ENCODE results near the gene ULK4. TPM values are rescaled to one million over a fixed set of nuclear protein-coding genes. Genes with fewer than 3 reads are reported as not detected.
"Not testable (repeated sequence)": the region's sequence is repeated elsewhere in the genome, so short reads cannot be mapped to it uniquely, and the experiment has no call there.

The ULK4 gene
- total and polyA plus RNA-seq, 7 donors: 2.1 to 18.6 (median 8.9) TPM

- no peaks in the 10 kb centered on the region for H3K36me3 ChIP-seq
- no peak overlapping the region for H3K27ac ChIP-seq
- H3K9me3 ChIP-seq: no peaks in the 10 kb centered on the region
- no peak overlapping the region for H3K4me3 ChIP-seq
- intact Hi-C loops (cut with DNase I): no loop called here
- no peak for DNase-seq
- 79 to 86% methylated on average over 3 of the region's 3 CpGs for WGBS, 2 donors
- no peak for TF ChIP-seq EP300 (IDR thresholded peaks at IDR 0.05)
- TF ChIP-seq POLR2AphosphoS5 (IDR thresholded peaks at IDR 0.05): no peak
- TF ChIP-seq CTCF (IDR thresholded peaks at IDR 0.05): no peak
- no peak for TF ChIP-seq POLR2A (IDR thresholded peaks at IDR 0.05)
- no peaks in the 10 kb centered on the region for H3K27me3 ChIP-seq
- H3K4me1 ChIP-seq: no peaks in the 10 kb centered on the region
These were observed 29.5 kb upstream of the ULK4 start for GRCh38 chr3:41991437-41991836.

- intact Hi-C loops (cut with DNase I): no loop called here
These were observed 27.6 kb upstream of the ULK4 start for GRCh38 chr3:41989518-41989917.

GRCh38 chr3:41987627-41988026, 25.7 kb upstream of the ULK4 start:
- Histone ChIP-seq H3K36me3 (no peaks in the 10 kb centered on the region), H3K4me1 (no peaks in the 10 kb centered on the region), H3K4me3 (no peak overlapping the region), H3K27ac (no peak overlapping the region), H3K27me3 (no peaks in the 10 kb centered on the region), H3K9me3 (no peaks in the 10 kb centered on the region)
- DNase-seq: no peak
- no peak for TF ChIP-seq POLR2A (IDR thresholded peaks at IDR 0.05)
- TF ChIP-seq EP300 (IDR thresholded peaks at IDR 0.05): no peak
- TF ChIP-seq CTCF (IDR thresholded peaks at IDR 0.05): no peak
- TF ChIP-seq POLR2AphosphoS5 (IDR thresholded peaks at IDR 0.05): no peak
- 91 to 92% methylated on average over 5 of the region's 5 CpGs for WGBS, 2 donors
- intact Hi-C loops (cut with DNase I): no loop called here

More at GRCh38 chr3:41989518-41989917, 27.6 kb upstream of the ULK4 start:
- H3K9me3 ChIP-seq: no peaks in the 10 kb centered on the region
- H3K27ac ChIP-seq: no peak overlapping the region
- no peak for TF ChIP-seq POLR2A (IDR thresholded peaks at IDR 0.05)
- no peaks in the 10 kb centered on the region for H3K36me3 ChIP-seq
- no peak for DNase-seq
- 96 to 98% methylated on average over 3 of the region's 3 CpGs for WGBS, 2 donors
- no peaks in the 10 kb centered on the region for H3K27me3 ChIP-seq
- no peak overlapping the region for H3K4me3 ChIP-seq
- H3K4me1 ChIP-seq: no peaks in the 10 kb centered on the region

GRCh38 chr3:41986561-41986960, 24.7 kb upstream of the ULK4 start:
- TF ChIP-seq POLR2AphosphoS5 (IDR thresholded peaks at IDR 0.05): no peak
- no peak for TF ChIP-seq EP300 (IDR thresholded peaks at IDR 0.05)
- H3K27ac ChIP-seq: no peak overlapping the region
- H3K27me3 ChIP-seq: no peaks in the 10 kb centered on the region
- WGBS, 2 donors: 51 to 75% methylated on average over 2 of the region's 2 CpGs
- no peak for DNase-seq
- no peak overlapping the region for H3K4me3 ChIP-seq
- intact Hi-C loops (cut with DNase I): no loop called here
- H3K4me1 ChIP-seq: no peaks in the 10 kb centered on the region
- H3K9me3 ChIP-seq: no peaks in the 10 kb centered on the region
- no peaks in the 10 kb centered on the region for H3K36me3 ChIP-seq

GRCh38 chr3:41985018-41985417, 23.1 kb upstream of the ULK4 start:
- DNase-seq: no peak
- intact Hi-C loops (cut with DNase I): no loop called here
- 82 to 94% methylated on average over 1 of the region's 1 CpG for WGBS, 2 donors

GRCh38 chr3:41983091-41983490, 21.2 kb upstream of the ULK4 start:
- DNase-seq; intact Hi-C loops (cut with DNase I); H3K27ac ChIP-seq; H3K4me3 ChIP-seq; H3K4me1 ChIP-seq; H3K36me3 ChIP-seq; H3K27me3 ChIP-seq; H3K9me3 ChIP-seq: not testable (repeated sequence)
- WGBS, 2 donors: 95 to 99% methylated on average over 31 to 32 of the region's 32 CpGs

More at GRCh38 chr3:41985018-41985417, 23.1 kb upstream of the ULK4 start:
- Histone ChIP-seq H3K27ac (no peak overlapping the region), H3K36me3 (no peaks in the 10 kb centered on the region), H3K27me3 (no peaks in the 10 kb centered on the region), H3K4me1 (no peaks in the 10 kb centered on the region), H3K4me3 (no peak overlapping the region), H3K9me3 (no peaks in the 10 kb centered on the region)
- no peak for TF ChIP-seq POLR2AphosphoS5 (IDR thresholded peaks at IDR 0.05)
- TF ChIP-seq CTCF (IDR thresholded peaks at IDR 0.05): no peak
- no peak for TF ChIP-seq POLR2A (IDR thresholded peaks at IDR 0.05)
- TF ChIP-seq EP300 (IDR thresholded peaks at IDR 0.05): no peak

GRCh38 chr3:41977401-41977800, 15.5 kb upstream of the ULK4 start:
- H3K4me1 ChIP-seq; H3K9me3 ChIP-seq; intact Hi-C loops (cut with DNase I); DNase-seq; H3K27ac ChIP-seq; H3K36me3 ChIP-seq; H3K4me3 ChIP-seq; H3K27me3 ChIP-seq: not testable (repeated sequence)
- WGBS, 2 donors: 33 to 50% methylated on average over 5 of the region's 5 CpGs
